OCI-LY1 (cell line): ENCODE data around the gene CD300LB.
A peak's percentile ranks its signal among the peaks of the same experiment; 100 is the strongest.

Experiments used
- H2AFZ ChIP-seq: fragments of 200-600 bp; sonication (generic), shearing (Covaris generic); 2 replicates; pipeline ENCODE4 v1.6.0; 2014; ENCODE audit warnings: antibody characterized with exemption, mild to moderate bottlenecking, low read length
- H3F3A ChIP-seq: fragments of 200-600 bp; sonication (generic), shearing (Covaris generic); 2 replicates; pipeline ENCODE4 v1.6.0; 2014; ENCODE audit warnings: mild to moderate bottlenecking, antibody characterized with exemption, low read length, moderate library complexity; ENCODE audit not compliant: insufficient read depth
- H3K27ac ChIP-seq: fragments of 200-600 bp; sonication (generic); 2 replicates; pipeline ENCODE4 v1.5.1; 2014; ENCODE audit warnings: low read length, mixed run types, mild to moderate bottlenecking, low read depth; ENCODE audit not compliant: poor library complexity, severe bottlenecking
- H3K27me3 ChIP-seq: fragments of 200-600 bp; sonication (generic); 2 replicates; pipeline ENCODE4 v1.6.0; 2014; ENCODE audit warnings: antibody characterized with exemption, mild to moderate bottlenecking, low read length, moderate library complexity; ENCODE audit not compliant: insufficient read depth
- H3K36me3 ChIP-seq: fragments of 200-600 bp; sonication (generic); 2 replicates; pipeline ENCODE4 v1.6.1; 2014; ENCODE audit warnings: mild to moderate bottlenecking, antibody characterized with exemption, low read length, moderate library complexity, mixed read lengths; ENCODE audit not compliant: insufficient read depth
- H3K4me1 ChIP-seq: fragments of 200-600 bp; sonication (generic); 2 replicates; pipeline ENCODE4 v1.5.1; 2014; ENCODE audit warnings: mild to moderate bottlenecking, low read length, moderate library complexity; ENCODE audit not compliant: insufficient read depth, severe bottlenecking
- H3K4me2 ChIP-seq: fragments of 200-600 bp; sonication (generic), shearing (Covaris generic); 2 replicates; pipeline ENCODE4 v1.6.1; 2014; ENCODE audit warnings: low read length
- H3K4me3 ChIP-seq: fragments of 200-600 bp; sonication (generic); 2 replicates; pipeline ENCODE4 v1.5.1; 2014; ENCODE audit warnings: low read length, low read depth, mild to moderate bottlenecking, mixed read lengths; ENCODE audit not compliant: poor library complexity, severe bottlenecking
- H3K79me2 ChIP-seq: fragments of 200-600 bp; shearing (Covaris generic); 2 replicates; pipeline ENCODE4 v1.6.1; 2016; ENCODE audit warnings: mixed run types, low read length, mixed read lengths; ENCODE audit not compliant: insufficient read depth
- H3K9ac ChIP-seq: fragments of 200-600 bp; sonication (generic), shearing (Covaris generic); 2 replicates; pipeline ENCODE4 v1.6.1; 2014; ENCODE audit warnings: mild to moderate bottlenecking, low read length, mixed read lengths
- H3K9me2 ChIP-seq: fragments of 200-600 bp; sonication (generic), shearing (Covaris generic); 2 replicates; pipeline ENCODE4 v1.6.1; 2014; ENCODE audit warnings: low read depth, mild to moderate bottlenecking, low read length, mixed read lengths
- H3K9me3 ChIP-seq: fragments of 200-600 bp; shearing (Covaris generic); 2 replicates; pipeline ENCODE4 v1.6.1; 2014; ENCODE audit warnings: low read length, mixed read lengths
- H4K20me1 ChIP-seq: fragments of 200-600 bp; sonication (generic), shearing (Covaris generic); 2 replicates; pipeline ENCODE4 v1.6.0; 2016; ENCODE audit warnings: mild to moderate bottlenecking, low read length; ENCODE audit not compliant: insufficient read depth
- EZH2 ChIP-seq: fragments of 200-600 bp; sonication (generic), shearing (Covaris generic); IDR thresholded peaks from 2 replicates; pipeline ENCODE4 v1.8.0; 2017; ENCODE audit warnings: borderline replicate concordance, mixed run types, mild to moderate bottlenecking, antibody characterized with exemption, low read length, moderate library complexity, mixed read lengths
- TF ChIP-seq, protein P1 (sequence below): fragments of 200-600 bp; sonication (generic), shearing (Covaris generic); IDR thresholded peaks from 2 replicates; pipeline ENCODE4 v1.5.1; 2017; ENCODE audit warnings: mild to moderate bottlenecking, antibody characterized with exemption, low read length, moderate library complexity, mixed read lengths

CD300LB gene

DNA sequence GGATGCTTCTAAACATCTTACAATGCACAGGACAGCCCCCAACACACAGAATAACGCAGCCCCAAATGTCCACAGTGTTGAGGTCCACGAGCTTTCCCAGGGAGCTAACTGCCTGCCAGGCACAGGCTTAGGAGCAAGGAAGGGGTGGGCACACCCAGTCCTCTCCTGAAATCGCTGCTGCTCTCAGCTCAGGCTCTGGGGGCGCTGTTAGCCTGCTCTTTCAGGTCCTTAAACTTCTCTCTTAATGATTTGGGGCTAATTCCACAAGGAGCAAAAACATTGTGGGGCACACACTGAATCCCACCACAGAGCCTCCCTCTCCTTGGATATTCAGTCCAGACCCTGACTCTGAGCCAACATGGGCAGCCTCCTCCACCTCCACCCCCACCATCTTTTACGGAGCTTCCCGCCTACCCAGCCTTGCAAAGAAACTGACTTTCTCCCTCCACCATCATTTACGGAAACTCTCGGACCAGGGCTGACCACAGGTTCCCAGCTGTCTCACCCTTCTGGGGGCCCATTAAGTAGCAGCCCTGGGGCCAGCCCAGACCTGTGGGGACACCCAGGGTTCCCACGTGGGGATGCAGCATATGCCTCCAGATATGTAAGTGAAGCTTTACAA lies 35.0 kb upstream of the CD300LB start:
- Histone ChIP-seq H3K9ac (no peak overlapping the region), H3K4me1 (no peaks in the 10 kb centered on the region), H3F3A (no peaks in the 10 kb centered on the region), H3K9me3 (no peaks in the 10 kb centered on the region), H3K4me3 (no peak overlapping the region), H3K4me2 (no peak overlapping the region), H3K9me2 (no peaks in the 10 kb centered on the region), H3K36me3 (no peaks in the 10 kb centered on the region), H3K27ac (no peak overlapping the region), H4K20me1 (no peaks in the 10 kb centered on the region), H3K27me3 (no peaks in the 10 kb centered on the region), H3K79me2 (no peaks in the 10 kb centered on the region), H2AFZ (no peak overlapping the region)
- no peak for TF ChIP-seq EZH2
- TF ChIP-seq, protein P1, sequence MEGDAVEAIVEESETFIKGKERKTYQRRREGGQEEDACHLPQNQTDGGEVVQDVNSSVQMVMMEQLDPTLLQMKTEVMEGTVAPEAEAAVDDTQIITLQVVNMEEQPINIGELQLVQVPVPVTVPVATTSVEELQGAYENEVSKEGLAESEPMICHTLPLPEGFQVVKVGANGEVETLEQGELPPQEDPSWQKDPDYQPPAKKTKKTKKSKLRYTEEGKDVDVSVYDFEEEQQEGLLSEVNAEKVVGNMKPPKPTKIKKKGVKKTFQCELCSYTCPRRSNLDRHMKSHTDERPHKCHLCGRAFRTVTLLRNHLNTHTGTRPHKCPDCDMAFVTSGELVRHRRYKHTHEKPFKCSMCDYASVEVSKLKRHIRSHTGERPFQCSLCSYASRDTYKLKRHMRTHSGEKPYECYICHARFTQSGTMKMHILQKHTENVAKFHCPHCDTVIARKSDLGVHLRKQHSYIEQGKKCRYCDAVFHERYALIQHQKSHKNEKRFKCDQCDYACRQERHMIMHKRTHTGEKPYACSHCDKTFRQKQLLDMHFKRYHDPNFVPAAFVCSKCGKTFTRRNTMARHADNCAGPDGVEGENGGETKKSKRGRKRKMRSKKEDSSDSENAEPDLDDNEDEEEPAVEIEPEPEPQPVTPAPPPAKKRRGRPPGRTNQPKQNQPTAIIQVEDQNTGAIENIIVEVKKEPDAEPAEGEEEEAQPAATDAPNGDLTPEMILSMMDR: peak; percentile 69

DNA sequence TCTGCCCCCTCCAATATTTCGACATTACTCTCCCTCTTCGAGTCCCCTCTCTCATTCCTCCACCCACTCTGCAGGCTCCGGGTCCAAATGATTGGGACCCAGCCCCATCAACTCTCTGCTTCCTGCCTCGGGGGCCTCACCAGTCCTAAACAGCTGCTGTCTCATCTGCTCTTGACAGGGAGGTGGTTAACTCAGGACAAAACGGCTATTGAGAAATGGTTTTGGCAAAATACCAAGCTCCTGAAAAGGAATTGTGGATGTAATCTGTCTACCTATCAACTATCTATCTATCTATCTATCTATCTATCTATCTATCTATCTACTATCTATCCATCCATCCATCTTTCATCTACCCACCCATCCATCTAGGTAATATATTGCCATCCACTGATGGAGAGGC lies 33.9 kb upstream of the CD300LB start:
- Histone ChIP-seq H3F3A (no peaks in the 10 kb centered on the region), H4K20me1 (no peaks in the 10 kb centered on the region), H3K9me3 (no peaks in the 10 kb centered on the region), H3K4me3 (no peak overlapping the region), H3K79me2 (no peaks in the 10 kb centered on the region), H3K9me2 (no peaks in the 10 kb centered on the region), H3K4me1 (no peaks in the 10 kb centered on the region), H2AFZ (no peak overlapping the region), H3K27ac (no peak overlapping the region), H3K27me3 (no peaks in the 10 kb centered on the region), H3K9ac (no peak overlapping the region), H3K4me2 (no peak overlapping the region), H3K36me3 (no peaks in the 10 kb centered on the region)
- TF ChIP-seq, protein P1: no peak
- TF ChIP-seq EZH2: no peak

DNA sequence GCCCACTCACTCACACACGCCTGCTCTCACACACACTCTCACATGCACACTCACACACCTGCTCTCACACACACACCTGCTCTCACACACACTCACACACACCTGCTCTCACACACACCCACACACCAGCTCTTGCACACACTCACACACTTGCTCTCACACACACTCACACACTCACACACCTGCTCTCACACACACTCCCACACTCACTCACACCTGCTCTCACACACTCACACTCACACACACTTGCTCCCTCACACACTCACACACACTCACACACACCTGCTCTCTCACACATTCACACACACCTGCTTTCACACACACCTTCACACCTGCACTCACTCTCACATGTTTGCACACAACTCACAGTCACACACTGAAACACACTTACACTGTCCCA lies 32.1 kb upstream of the CD300LB start:
- H3K9ac ChIP-seq: no peak overlapping the region
- H3K27me3 ChIP-seq: 0 out of 2 replicates have a peak, but pooled peaks cover 4% of the 10 kb centered on the region
- no peaks in the 10 kb centered on the region for H3K9me2 ChIP-seq
- no peak overlapping the region for H3K27ac ChIP-seq
- H3K79me2 ChIP-seq: no peaks in the 10 kb centered on the region
- no peak overlapping the region for H2AFZ ChIP-seq
- no peak overlapping the region for H3K4me3 ChIP-seq
- H3F3A ChIP-seq: no peaks in the 10 kb centered on the region
- no peaks in the 10 kb centered on the region for H4K20me1 ChIP-seq
- no peaks in the 10 kb centered on the region for H3K9me3 ChIP-seq
- no peaks in the 10 kb centered on the region for H3K36me3 ChIP-seq
- no peak for TF ChIP-seq EZH2
- TF ChIP-seq, protein P1: no peak
- no peak overlapping the region for H3K4me2 ChIP-seq
- H3K4me1 ChIP-seq: no peaks in the 10 kb centered on the region
